Measurements from ENCODE around the gene SH3RF1. TPM values are rescaled to one million over a fixed set of nuclear protein-coding genes. Genes with fewer than 3 reads are reported as not detected.

SH3RF1 gene
- total and polyA plus RNA-seq, 8 donors: 4.0 to 30.6 (median 12.7) TPM

DNA sequence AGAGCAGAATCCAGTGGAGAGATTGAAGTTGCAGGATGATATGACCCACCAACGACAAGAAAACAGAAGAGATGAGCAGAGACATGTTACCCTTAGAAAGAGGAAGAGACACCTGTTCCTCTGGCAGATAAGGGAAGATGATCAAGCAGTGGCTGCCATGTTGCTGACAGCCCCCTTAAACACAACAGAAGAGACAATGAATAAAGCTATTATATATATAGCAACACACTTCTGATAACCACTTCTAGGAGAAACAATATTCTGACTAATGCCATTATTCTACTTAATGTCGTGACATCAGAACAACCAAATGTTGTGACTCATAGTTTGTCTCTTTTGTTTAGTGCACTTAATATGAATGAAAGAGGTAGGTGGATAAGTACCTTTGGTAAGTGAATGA, 44.9 kb downstream of the SH3RF1 start:
- H3K4me3 ChIP-seq: no peak overlapping the region
- TF ChIP-seq, protein P1, sequence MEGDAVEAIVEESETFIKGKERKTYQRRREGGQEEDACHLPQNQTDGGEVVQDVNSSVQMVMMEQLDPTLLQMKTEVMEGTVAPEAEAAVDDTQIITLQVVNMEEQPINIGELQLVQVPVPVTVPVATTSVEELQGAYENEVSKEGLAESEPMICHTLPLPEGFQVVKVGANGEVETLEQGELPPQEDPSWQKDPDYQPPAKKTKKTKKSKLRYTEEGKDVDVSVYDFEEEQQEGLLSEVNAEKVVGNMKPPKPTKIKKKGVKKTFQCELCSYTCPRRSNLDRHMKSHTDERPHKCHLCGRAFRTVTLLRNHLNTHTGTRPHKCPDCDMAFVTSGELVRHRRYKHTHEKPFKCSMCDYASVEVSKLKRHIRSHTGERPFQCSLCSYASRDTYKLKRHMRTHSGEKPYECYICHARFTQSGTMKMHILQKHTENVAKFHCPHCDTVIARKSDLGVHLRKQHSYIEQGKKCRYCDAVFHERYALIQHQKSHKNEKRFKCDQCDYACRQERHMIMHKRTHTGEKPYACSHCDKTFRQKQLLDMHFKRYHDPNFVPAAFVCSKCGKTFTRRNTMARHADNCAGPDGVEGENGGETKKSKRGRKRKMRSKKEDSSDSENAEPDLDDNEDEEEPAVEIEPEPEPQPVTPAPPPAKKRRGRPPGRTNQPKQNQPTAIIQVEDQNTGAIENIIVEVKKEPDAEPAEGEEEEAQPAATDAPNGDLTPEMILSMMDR (IDR thresholded peaks at IDR 0.05): no peak
- no peak for DNase-seq
- no peak for FAIRE-seq
- ATAC-seq: no peak
- no peaks in the 10 kb centered on the region for H3K9me3 ChIP-seq
- H3K27ac ChIP-seq: no peak overlapping the region
- WGBS, 2 donors: 65 to 72% methylated on average over 2 of the region's 2 CpGs
- no peaks in the 10 kb centered on the region for H3K36me3 ChIP-seq
- H3K27me3 ChIP-seq: no peaks in the 10 kb centered on the region
- intact Hi-C loops (cut with DNase I): no loop called here
- peaks cover 0 to 9% (median 0%) of the 10 kb centered on the region in 3 donors for H3K4me1 ChIP-seq

DNA sequence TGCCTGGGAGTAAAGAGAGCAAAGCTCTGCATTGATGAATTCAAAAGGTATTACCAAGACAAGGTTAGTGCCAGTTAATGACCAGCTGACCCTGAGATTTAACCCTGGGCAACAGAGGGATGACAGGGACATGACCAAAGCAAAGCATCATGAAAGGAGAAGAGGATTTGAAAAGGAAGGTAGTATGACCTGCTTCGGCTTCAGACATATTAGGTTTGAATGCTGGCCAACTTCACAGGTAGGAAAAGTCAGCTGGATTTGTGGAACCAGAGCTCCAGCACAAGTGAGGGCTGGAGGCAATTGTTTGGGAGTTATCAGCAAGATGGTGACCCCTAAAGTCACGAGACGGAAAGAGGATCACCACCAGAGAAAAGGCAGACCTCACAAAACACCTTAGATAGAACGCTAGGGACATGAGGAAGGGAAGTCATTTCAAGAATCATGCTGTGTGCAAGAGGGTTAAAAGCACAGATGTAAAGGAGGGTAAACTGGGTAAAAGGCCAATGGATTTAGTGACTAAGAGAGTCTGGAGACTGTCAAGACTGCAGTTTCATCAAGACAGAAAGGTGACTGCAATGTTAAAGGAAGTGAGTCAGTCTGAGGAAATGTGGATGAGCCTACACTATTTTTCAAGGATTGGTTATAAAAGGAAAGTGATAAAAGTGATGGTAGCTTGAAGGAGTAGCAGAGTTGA, 45.6 kb downstream of the SH3RF1 start:
- Histone ChIP-seq H3K27ac (no peak overlapping the region), H3K4me3 (no peak overlapping the region), H3K4me1 (peaks cover 0 to 9% (median 0%) of the 10 kb centered on the region in 3 donors), H3K27me3 (no peaks in the 10 kb centered on the region), H3K9me3 (no peaks in the 10 kb centered on the region), H3K36me3 (no peaks in the 10 kb centered on the region)
- DNase-seq: no peak
- TF ChIP-seq, protein P1 (IDR thresholded peaks at IDR 0.05): no peak
- no peak for FAIRE-seq
- WGBS, 2 donors: 95% methylated on average over 4 of the region's 4 CpGs
- intact Hi-C loops (cut with DNase I): no loop called here
- peak in 3 of 4 donors; percentile 26 to 70 (median 51) for ATAC-seq

DNA sequence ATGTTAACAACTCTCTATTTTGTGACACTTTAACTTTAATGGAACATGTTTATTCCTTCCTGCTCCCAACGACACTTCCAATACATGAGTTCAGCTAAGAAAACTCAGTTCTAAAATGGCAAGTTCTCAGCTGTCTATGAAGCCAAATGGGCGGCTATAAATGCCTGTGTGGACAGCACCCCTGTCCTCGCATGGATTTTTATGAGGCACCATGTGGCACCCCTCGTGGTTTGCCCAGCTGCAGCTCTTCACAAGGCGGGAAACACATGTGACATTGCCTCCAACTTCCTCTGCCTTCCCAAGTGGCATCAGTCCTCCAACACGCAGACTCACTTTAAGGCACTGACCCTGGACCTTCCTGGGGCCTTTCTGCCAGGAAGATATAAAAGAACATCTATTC, 48.0 kb downstream of the SH3RF1 start:
- intact Hi-C loops (cut with DNase I): no loop called here
- no peaks in the 10 kb centered on the region for H3K36me3 ChIP-seq
- H3K9me3 ChIP-seq: no peaks in the 10 kb centered on the region
- TF ChIP-seq, protein P1 (IDR thresholded peaks at IDR 0.05): no peak
- H3K4me1 ChIP-seq: peaks cover 13 to 18% (median 17%) of the 10 kb centered on the region in 3 donors
- H3K27me3 ChIP-seq: no peaks in the 10 kb centered on the region
- H3K27ac ChIP-seq: no peak overlapping the region
- no peak overlapping the region for H3K4me3 ChIP-seq
- peak in 2 of 4 donors; percentile 32 to 48 for ATAC-seq
- no peak for FAIRE-seq
- no peak for DNase-seq
- 54 to 69% methylated on average over 6 of the region's 6 CpGs for WGBS, 2 donors

DNA sequence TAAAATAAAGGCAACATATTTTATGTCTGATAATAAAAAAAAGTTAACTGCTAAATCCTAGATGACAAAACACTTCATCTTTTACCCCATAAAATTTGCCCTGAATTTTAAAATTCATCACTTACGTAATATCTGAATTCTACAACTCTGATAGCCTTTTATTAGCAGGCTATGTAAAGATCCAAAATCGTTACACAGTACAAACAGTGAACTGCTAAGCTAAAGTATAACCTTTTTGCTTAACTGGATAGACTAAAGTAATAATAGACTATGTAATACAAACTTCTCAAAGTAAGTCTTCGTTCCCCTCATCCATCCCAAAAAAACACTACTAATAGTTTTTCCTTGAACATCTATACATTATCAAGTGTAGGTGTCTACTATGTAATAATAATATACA, 49.1 kb downstream of the SH3RF1 start:
- Histone ChIP-seq H3K9me3 (no peaks in the 10 kb centered on the region), H3K4me3 (no peak overlapping the region), H3K4me1 (peaks cover 13 to 18% (median 17%) of the 10 kb centered on the region in 3 donors), H3K27me3 (no peaks in the 10 kb centered on the region), H3K27ac (no peak overlapping the region), H3K36me3 (no peaks in the 10 kb centered on the region)
- FAIRE-seq (no peak), ATAC-seq (no peak), DNase-seq (no peak)
- intact Hi-C loops (cut with DNase I): no loop called here
- WGBS, 2 donors: 87 to 90% methylated on average over 3 of the region's 3 CpGs
- TF ChIP-seq, protein P1 (IDR thresholded peaks at IDR 0.05): no peak

DNA sequence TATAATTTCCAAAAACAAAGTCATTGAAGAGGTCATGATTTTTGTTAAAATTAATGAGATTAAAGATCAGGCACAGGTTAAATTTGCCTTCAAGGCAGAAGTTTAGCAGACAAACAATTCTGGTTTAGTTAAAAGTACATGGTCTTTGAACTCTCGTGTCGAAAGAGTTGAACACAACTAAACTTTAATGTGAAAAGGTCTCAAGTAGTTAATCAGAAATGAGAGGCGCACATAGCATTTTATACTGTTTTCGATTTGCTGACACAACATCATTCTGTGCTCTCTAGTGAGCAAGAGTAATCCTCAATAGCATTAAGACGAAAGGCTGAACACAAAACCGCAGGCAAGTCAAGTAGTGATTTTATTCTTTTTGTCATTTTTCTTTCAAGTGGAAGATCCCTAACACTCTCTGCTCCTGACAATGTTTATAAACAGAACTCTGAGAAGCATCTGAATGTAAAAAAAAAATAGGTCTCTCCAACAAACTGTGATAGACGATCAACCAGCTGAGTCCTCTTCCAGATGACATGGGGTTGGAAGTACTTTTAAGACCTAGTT, 49.8 kb downstream of the SH3RF1 start:
- H3K4me3 ChIP-seq: no peak overlapping the region

More for the DNA sequence above, 49.8 kb downstream of the SH3RF1 start:
- Histone ChIP-seq H3K27me3 (no peaks in the 10 kb centered on the region), H3K4me1 (peaks cover 13 to 18% (median 17%) of the 10 kb centered on the region in 3 donors), H3K36me3 (no peaks in the 10 kb centered on the region), H3K9me3 (no peaks in the 10 kb centered on the region), H3K27ac (no peak overlapping the region)
- no peak for FAIRE-seq
- intact Hi-C loops (cut with DNase I): no loop called here
- 86 to 88% methylated on average over 7 of the region's 7 CpGs for WGBS, 2 donors
- DNase-seq: no peak
- no peak for ATAC-seq
- TF ChIP-seq, protein P1 (IDR thresholded peaks at IDR 0.05): no peak

Data from pancreas (tissue), 10 donors.